ENCODE measurements around the gene SLC12A2. TPM values are rescaled to one million over a fixed set of nuclear protein-coding genes. Genes with fewer than 3 reads are reported as not detected.

The SLC12A2 gene
- total and polyA plus RNA-seq, 2 experiments from 2014 or later: 6.6 to 16.1 TPM

DNA sequence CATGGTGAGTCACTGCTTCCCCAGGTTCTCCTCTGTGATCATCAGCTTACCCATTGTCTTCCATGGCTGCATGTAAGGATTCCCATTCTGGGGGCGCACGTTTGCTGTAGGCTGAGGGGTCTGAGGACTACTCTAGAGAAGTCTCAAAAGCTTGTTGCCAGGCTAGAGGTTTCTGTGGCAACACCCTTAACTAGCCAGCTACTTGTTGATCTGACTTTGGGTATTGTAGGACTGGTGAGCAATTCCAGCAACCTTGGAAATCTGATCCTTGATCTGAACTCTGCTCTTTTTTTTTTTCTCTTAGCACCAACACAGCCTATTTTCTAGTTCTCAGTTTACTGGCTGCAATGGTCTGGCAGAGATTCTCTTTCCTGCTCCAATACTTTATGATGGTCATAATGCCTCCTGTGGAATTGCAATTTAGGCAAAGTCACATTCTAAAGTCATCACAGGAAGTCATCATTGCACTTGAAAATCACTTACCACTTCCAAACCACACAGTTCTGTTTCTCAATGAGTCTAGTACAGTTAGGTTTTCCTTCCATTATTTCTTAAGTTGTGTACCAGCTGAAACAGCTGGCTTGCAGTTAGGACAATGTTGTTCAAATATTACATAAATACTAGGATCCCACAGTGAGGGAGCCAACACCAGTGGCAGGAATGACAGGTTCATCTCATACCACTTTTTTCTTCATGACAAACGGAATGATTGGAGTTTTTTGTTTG is 110.3 kb downstream of the SLC12A2 start:
- no peaks in the 10 kb centered on the region for H3K27me3 ChIP-seq (replicated peaks; ENCODE audit: insufficient read depth)
- H3K9me2 ChIP-seq (ENCODE audit: insufficient read depth): no peaks in the 10 kb centered on the region
- no peaks in the 10 kb centered on the region for H4K20me1 ChIP-seq (ENCODE audit: insufficient read depth)
- H3K27ac ChIP-seq: no peak overlapping the region
- H3K4me2 ChIP-seq (ENCODE audit: unreplicated experiment): no peak overlapping the region
- H3F3A ChIP-seq (ENCODE audit: insufficient read depth): no peaks in the 10 kb centered on the region
- no peak for DNase-seq
- H3K9ac ChIP-seq: no peak overlapping the region
- 96 to 98% methylated on average over 3 of the region's 3 CpGs for WGBS, 2 experiments (ENCODE audit: low coverage in 1 of 2, low lambda C conversion rate in 2 of 2, missing lambda C conversion rate in 2 of 2)
- H3K79me2 ChIP-seq (ENCODE audit: insufficient read depth): no peaks in the 10 kb centered on the region
- in situ Hi-C loops (cut with MboI): no loop called here
- TF ChIP-seq EZH2 (IDR thresholded peaks at IDR 0.05; ENCODE audit: insufficient read depth, poor library complexity, severe bottlenecking) (no peak), EZH2phosphoT487 (IDR thresholded peaks at IDR 0.05; ENCODE audit: insufficient read depth, low read depth) (no peak)
- no peak overlapping the region for H2AFZ ChIP-seq
- H3K9me3 ChIP-seq (ENCODE audit: low read depth): no peaks in the 10 kb centered on the region
- no peaks in the 10 kb centered on the region for H3K4me1 ChIP-seq (ENCODE audit: insufficient read depth)
- H3K4me3 ChIP-seq: no peak overlapping the region
- 0 out of 2 replicates have a peak, but pooled peaks cover 5% of the 10 kb centered on the region for H3K36me3 ChIP-seq (ENCODE audit: low read depth)

- Histone ChIP-seq H3F3A (ENCODE audit: insufficient read depth) (no peaks in the 10 kb centered on the region), H3K36me3 (ENCODE audit: low read depth) (no peaks in the 10 kb centered on the region), H3K27ac (no peak overlapping the region), H3K4me1 (ENCODE audit: insufficient read depth) (no peaks in the 10 kb centered on the region), H2AFZ (no peak overlapping the region), H3K9ac (no peak overlapping the region), H3K4me3 (no peak overlapping the region), H4K20me1 (ENCODE audit: insufficient read depth) (no peaks in the 10 kb centered on the region), H3K9me2 (ENCODE audit: insufficient read depth) (no peaks in the 10 kb centered on the region), H3K27me3 (replicated peaks; ENCODE audit: insufficient read depth) (0 out of 2 replicates have a peak, but pooled peaks cover under 1% of the 10 kb centered on the region), H3K9me3 (ENCODE audit: low read depth) (no peaks in the 10 kb centered on the region), H3K4me2 (ENCODE audit: unreplicated experiment) (no peak overlapping the region), H3K79me2 (ENCODE audit: insufficient read depth) (no peaks in the 10 kb centered on the region)
- DNase-seq: no peak
- no peak for TF ChIP-seq EZH2phosphoT487 (IDR thresholded peaks at IDR 0.05; ENCODE audit: insufficient read depth, low read depth)
- no peak for TF ChIP-seq EZH2 (IDR thresholded peaks at IDR 0.05; ENCODE audit: insufficient read depth, poor library complexity, severe bottlenecking)
- in situ Hi-C loops (cut with MboI): no loop called here
- 88 to 91% methylated on average over 1 of the region's 1 CpG for WGBS, 2 experiments (ENCODE audit: low coverage in 1 of 2, low lambda C conversion rate in 2 of 2, missing lambda C conversion rate in 2 of 2)
Observed at GRCh38 chr5:128195316-128195715, 111.8 kb downstream of the SLC12A2 start.

GRCh38 chr5:128196080-128196479 is 112.5 kb downstream of the SLC12A2 start:
- H3K4me2 ChIP-seq (ENCODE audit: unreplicated experiment): no peak overlapping the region
- no peaks in the 10 kb centered on the region for H3K4me1 ChIP-seq (ENCODE audit: insufficient read depth)
- in situ Hi-C loops (cut with MboI): no loop called here
- no peak for DNase-seq
- no peaks in the 10 kb centered on the region for H4K20me1 ChIP-seq (ENCODE audit: insufficient read depth)
- H3K27me3 ChIP-seq (replicated peaks; ENCODE audit: insufficient read depth): 0 out of 2 replicates have a peak, but pooled peaks cover 6% of the 10 kb centered on the region
- 78 to 79% methylated on average over 2 of the region's 2 CpGs for WGBS, 2 experiments (ENCODE audit: low coverage in 1 of 2, low lambda C conversion rate in 2 of 2, missing lambda C conversion rate in 2 of 2)
- no peaks in the 10 kb centered on the region for H3K9me3 ChIP-seq (ENCODE audit: low read depth)
- H2AFZ ChIP-seq: no peak overlapping the region
- H3K4me3 ChIP-seq: no peak overlapping the region
- TF ChIP-seq EZH2phosphoT487 (IDR thresholded peaks at IDR 0.05; ENCODE audit: insufficient read depth, low read depth): no peak
- no peak for TF ChIP-seq EZH2 (IDR thresholded peaks at IDR 0.05; ENCODE audit: insufficient read depth, poor library complexity, severe bottlenecking)
- H3K9ac ChIP-seq: no peak overlapping the region
- H3K9me2 ChIP-seq (ENCODE audit: insufficient read depth): no peaks in the 10 kb centered on the region
- H3F3A ChIP-seq (ENCODE audit: insufficient read depth): no peaks in the 10 kb centered on the region
- no peak overlapping the region for H3K27ac ChIP-seq
- H3K79me2 ChIP-seq (ENCODE audit: insufficient read depth): no peaks in the 10 kb centered on the region
- no peaks in the 10 kb centered on the region for H3K36me3 ChIP-seq (ENCODE audit: low read depth)

DNA sequence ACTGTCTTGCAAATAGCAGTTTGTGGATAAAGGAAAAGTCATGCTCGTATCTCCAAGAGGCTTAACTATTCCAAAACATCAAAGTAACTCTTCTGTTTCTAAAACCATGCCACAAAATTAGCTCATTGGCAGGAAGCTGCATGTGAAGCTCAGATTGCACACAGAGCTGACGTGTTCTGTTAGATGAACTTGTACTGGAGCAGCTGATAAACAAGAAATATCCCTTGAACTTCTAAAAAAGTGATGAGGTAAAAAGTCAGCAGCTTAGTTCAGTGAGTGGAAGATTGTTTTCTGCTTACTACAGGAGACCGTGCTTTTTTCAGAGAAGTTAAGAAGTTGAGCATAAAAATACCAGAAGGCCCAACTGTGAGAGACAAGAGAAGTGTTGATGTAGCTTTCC is 113.2 kb downstream of the SLC12A2 start:
- in situ Hi-C loops (cut with MboI): no loop called here

More for the DNA sequence above, 113.2 kb downstream of the SLC12A2 start:
- H4K20me1 ChIP-seq (ENCODE audit: insufficient read depth): no peaks in the 10 kb centered on the region
- no peak overlapping the region for H2AFZ ChIP-seq
- no peaks in the 10 kb centered on the region for H3K4me1 ChIP-seq (ENCODE audit: insufficient read depth)
- H3K4me3 ChIP-seq: no peak overlapping the region
- no peaks in the 10 kb centered on the region for H3K36me3 ChIP-seq (ENCODE audit: low read depth)
- H3K9ac ChIP-seq: no peak overlapping the region
- H3K9me3 ChIP-seq (ENCODE audit: low read depth): no peaks in the 10 kb centered on the region
- no peak overlapping the region for H3K27ac ChIP-seq
- no peak for DNase-seq
- TF ChIP-seq EZH2phosphoT487 (IDR thresholded peaks at IDR 0.05; ENCODE audit: insufficient read depth, low read depth) (no peak), EZH2 (IDR thresholded peaks at IDR 0.05; ENCODE audit: insufficient read depth, poor library complexity, severe bottlenecking) (no peak)
- WGBS, 2 experiments (ENCODE audit: low coverage in 1 of 2, low lambda C conversion rate in 2 of 2, missing lambda C conversion rate in 2 of 2): 74 to 79% methylated on average over 3 of the region's 3 CpGs
- H3K79me2 ChIP-seq (ENCODE audit: insufficient read depth): no peaks in the 10 kb centered on the region
- H3F3A ChIP-seq (ENCODE audit: insufficient read depth): no peaks in the 10 kb centered on the region
- H3K4me2 ChIP-seq (ENCODE audit: unreplicated experiment): no peak overlapping the region
- no peaks in the 10 kb centered on the region for H3K9me2 ChIP-seq (ENCODE audit: insufficient read depth)
- H3K27me3 ChIP-seq (replicated peaks; ENCODE audit: insufficient read depth): 0 out of 2 replicates have a peak, but pooled peaks cover 6% of the 10 kb centered on the region

All from GM23248 (cell line).